Placental pericyte (primary cell): Measurements from ENCODE around the gene UBL7. TPM values are rescaled to one million over a fixed set of nuclear protein-coding genes. Genes with fewer than 3 reads are reported as not detected.

Experiments used
- small RNA-seq: library from RNA; depleted of rRNA; stranded (forward); fragments of <200 nt; gene quantifications from one replicate; pipeline ENCODE3, GENCODE V24; 2012; ENCODE audit warnings: low replicate concordance
- total RNA-seq: library from RNA; depleted of rRNA; stranded (reverse); fragments of >200 nt; gene quantifications from 2 replicates; pipeline ENCODE4 v1.2.3, GENCODE V29; 2012

Gene UBL7, protein sequence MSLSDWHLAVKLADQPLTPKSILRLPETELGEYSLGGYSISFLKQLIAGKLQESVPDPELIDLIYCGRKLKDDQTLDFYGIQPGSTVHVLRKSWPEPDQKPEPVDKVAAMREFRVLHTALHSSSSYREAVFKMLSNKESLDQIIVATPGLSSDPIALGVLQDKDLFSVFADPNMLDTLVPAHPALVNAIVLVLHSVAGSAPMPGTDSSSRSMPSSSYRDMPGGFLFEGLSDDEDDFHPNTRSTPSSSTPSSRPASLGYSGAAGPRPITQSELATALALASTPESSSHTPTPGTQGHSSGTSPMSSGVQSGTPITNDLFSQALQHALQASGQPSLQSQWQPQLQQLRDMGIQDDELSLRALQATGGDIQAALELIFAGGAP
- 34.4 and 54.7 TPM in 2 replicates for total RNA-seq

DNA sequence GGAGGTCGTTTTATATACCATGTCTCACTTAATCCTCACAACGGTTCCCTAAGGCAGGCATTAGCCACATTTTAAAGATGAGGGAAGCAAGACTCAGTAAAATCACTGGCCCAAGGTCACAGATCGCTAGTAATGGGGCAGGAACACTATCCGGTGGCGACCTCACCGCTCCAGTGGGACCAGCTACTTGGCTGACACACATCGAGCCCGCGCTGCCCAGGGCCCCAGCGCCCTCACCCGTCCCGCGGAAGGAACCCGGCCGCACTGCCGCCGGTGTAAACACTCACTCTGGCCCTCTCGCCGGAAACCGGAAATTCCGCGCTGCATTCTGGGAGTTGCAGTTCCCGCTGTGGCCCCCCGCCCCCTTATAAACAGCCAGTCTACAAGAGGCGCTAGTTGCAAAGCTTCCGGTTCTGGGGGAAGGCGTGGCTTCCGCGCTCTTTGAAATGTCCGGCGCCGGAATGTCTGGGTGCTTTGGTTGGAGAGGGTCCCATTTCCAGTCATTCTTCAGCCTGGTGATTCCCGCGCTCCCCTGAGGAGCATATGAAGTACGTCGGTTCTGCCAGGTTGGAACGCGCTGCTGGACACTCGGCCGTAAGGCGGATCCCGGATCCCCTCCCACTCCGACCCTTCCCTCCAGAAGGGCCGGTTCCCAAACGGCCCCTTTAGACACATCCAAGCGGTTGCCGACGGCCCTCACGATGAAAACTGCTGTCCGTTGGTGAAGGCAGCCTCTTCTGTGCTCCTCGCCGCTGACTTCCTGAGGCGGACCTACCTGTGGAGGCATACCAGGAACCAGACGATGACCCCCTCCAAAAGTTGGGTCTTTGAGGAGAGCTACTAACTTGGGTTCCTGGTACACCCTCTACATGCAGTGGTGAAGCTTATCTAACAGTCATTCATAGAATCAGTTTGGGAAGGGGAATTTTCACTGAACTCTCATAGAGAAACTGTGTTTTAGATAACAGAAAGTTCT lies at the start of gene UBL7:
Gene UBL7, minus strand, starts transcription at position 290 of the 976 bp plus-strand sequence. CDS start 2,293 bp downstream, outside the sequence.

GRCh38 chr15:74433592-74434262 lies 27.2 kb downstream of the UBL7 start, which contains the start of gene SEMA7A:
Gene SEMA7A (minus strand): TSS chr15:74433958. CDS start chr15:74433918, 40 bp downstream.

Small RNA genes within 50 kb of the gene (small RNA-seq; reads per million reads assigned to genes)
- gene MIR6881: 0.29 reads per million
- not detected for gene RF00591

Other genes with a start within 250 kb of the UBL7 start
- 0.88 and 4.0 TPM in 2 replicates for gene CCDC33, start 224.8 kb downstream of the UBL7 start, total RNA-seq
- gene CYP11A1, start 93.5 kb downstream of the UBL7 start, total RNA-seq: not detected in 2 replicates
- 3.3 and 132 TPM in 2 replicates for gene SEMA7A, start 27.2 kb downstream of the UBL7 start, total RNA-seq
- gene ARID3B, start 80.1 kb upstream of the UBL7 start, total RNA-seq: 4.4 and 6.2 TPM in 2 replicates
- gene CLK3, start 154.7 kb upstream of the UBL7 start, total RNA-seq: 102 and 133 TPM in 2 replicates
- gene EDC3, start 234.9 kb upstream of the UBL7 start, total RNA-seq: 11.2 and 13.6 TPM in 2 replicates